Pancreas (tissue), 10 donors: ENCODE measurements around the gene RIPOR3. TPM values are rescaled to one million over a fixed set of nuclear protein-coding genes. Genes with fewer than 3 reads are reported as not detected.

ENCODE experiments used
- ATAC-seq, 4 donors: fragments of 200-7000 bp; cut with Tn5 transposase; one replicate each; pipeline versions ENCODE4 v1.8.0 to v1.9.1; 2020; ENCODE audit warnings: mild to moderate bottlenecking in 4 of 4, moderate library complexity in 4 of 4
- DNase-seq, 6 donors: peaks; one replicate each; pipeline ENCODE4 v3.0.0-alpha.2; 2020
- FAIRE-seq: peaks from 2 replicates; lab custom pipeline; 2012; peaks lifted over from hg19 to GRCh38; lab: Jason Lieb, UNC
- H3K27ac ChIP-seq, 4 donors: fragments of 200-600 bp; sonication (generic); 1 replicate in 3 of 4; 2 replicates in 1 of 4; pipeline versions ENCODE4 v1.5.0 to v1.8.0; 2020
- H3K27me3 ChIP-seq, 4 donors: fragments of 200-600 bp; one replicate each; pipeline ENCODE4 v1.8.0; 2021
- H3K36me3 ChIP-seq, 3 donors: fragments of 200-600 bp; sonication (generic) in 1 of 3; one replicate each; pipeline versions ENCODE4 v1.5.0 to v1.8.0; 2020 to 2021
- H3K4me1 ChIP-seq, 3 donors: fragments of 200-600 bp; one replicate each; pipeline ENCODE4 v1.8.0; 2021
- H3K4me3 ChIP-seq, 4 donors: fragments of 200-600 bp; sonication (generic) in 2 of 4; one replicate each; pipeline versions ENCODE4 v1.5.0 to v1.8.0; 2020 to 2021
- H3K9me3 ChIP-seq, 4 donors: fragments of 200-600 bp; one replicate each; pipeline ENCODE4 v1.8.0; 2021
- WGBS, 2 donors: extraction: QIAGEN DNeasy Blood & Tissue Kit; methylation state at CpG; one replicate each; pipeline ENCODE4 v1.1.7; 2013; 5-methylcytosine and 5-hydroxymethylcytosine counted together
- intact Hi-C, 3 donors: fragments of 100-400 bp; cut with DNase I; formaldehyde crosslinking; loops; one replicate each; pipeline versions ENCODE4 v1.11.1 to v1.14.2; 2022
- polyA plus RNA-seq, 2 donors: library from polyadenylated mRNA; stranded (reverse); fragments of 200-250 nt; gene quantifications; one replicate each; pipeline ENCODE4 v1.2.3, GENCODE V29; 2013
- total RNA-seq, 6 donors: library from RNA; stranded (reverse); fragmentation: NEBNext Ultra II Directional in 4 of 6; extraction: Animal tissue kit (Norgen Biotek cat#: 25700) in 4 of 6; gene quantifications; one replicate each; pipeline versions ENCODE4 v1.2.1 to v1.2.4, GENCODE V29; 2021 to 2023
- TF ChIP-seq, protein P1 (sequence below), 4 donors: fragments of 200-600 bp; sonication (generic) in 3 of 4; IDR thresholded peaks; one replicate each; pipeline versions ENCODE4 v1.5.0 to v1.8.0; 2021; ENCODE audit warnings: antibody characterized with exemption in 4 of 4
- donor health status: healthy with polysubstance abuse.
- donor health status: DM: no; HTN: no; CAD: no; lungs with moderate emphysema.
- donor health status: DM: no; HTN: no; CAD: no.
- donor health status: control.
- donor health status: control.
- donor health status: Bipolar disorder and iron deficiency.
- donor health status: DM: yes; HTN: yes; CAD: no.
- donor health status: DM: no; HTN: no; CAD: no.
- donor health status: DM: no; HTN: no; CAD: no.
- donor health status: DM: yes; HTN: yes; CAD: no.

RIPOR3 gene
- total and polyA plus RNA-seq, 8 donors, result 0.67 to 11.3 (median 2.1) TPM

DNA sequence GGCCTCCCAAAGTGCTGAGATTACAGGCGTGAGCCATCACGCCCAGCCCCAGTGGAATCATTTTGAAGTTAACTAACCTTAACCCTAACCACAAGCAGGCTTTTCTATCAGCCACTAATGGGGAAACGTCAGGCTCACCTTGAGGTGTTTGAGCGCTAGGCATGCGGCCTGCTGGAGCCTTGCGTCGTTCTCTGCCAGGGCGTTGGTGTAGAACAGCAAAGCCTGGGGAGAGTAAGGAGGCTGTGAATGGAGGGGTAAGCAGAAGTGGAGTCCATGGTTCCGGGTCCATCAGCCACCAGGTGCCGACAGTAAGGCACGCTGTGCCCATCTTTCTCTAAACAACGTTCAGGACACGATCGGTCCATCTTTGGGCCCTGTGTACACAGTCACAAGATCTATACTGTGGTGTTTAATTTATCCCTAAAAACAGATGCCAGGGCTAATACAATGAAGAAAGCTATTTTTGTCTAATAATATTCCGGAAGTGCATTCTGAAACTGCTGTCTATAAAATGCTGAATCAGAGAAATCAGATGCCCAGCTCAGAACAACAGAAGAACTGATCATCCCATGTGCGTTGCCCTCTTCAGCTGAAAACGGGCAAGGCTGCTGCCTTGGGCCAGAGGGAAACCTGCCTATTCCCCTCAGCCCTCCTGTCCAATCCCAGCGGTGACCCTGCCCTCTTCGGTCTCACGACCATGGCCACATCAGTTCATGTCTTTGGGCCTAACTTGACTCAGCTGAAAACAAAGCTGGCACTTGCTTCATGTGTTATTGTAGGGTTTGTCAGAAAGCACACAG, 101.6 kb downstream of the RIPOR3 start:
- DNase-seq (no peak), FAIRE-seq (no peak), ATAC-seq (no peak)
- no peak overlapping the region for H3K27ac ChIP-seq
- H3K9me3 ChIP-seq, result no peaks in the 10 kb centered on the region
- TF ChIP-seq, protein P1, sequence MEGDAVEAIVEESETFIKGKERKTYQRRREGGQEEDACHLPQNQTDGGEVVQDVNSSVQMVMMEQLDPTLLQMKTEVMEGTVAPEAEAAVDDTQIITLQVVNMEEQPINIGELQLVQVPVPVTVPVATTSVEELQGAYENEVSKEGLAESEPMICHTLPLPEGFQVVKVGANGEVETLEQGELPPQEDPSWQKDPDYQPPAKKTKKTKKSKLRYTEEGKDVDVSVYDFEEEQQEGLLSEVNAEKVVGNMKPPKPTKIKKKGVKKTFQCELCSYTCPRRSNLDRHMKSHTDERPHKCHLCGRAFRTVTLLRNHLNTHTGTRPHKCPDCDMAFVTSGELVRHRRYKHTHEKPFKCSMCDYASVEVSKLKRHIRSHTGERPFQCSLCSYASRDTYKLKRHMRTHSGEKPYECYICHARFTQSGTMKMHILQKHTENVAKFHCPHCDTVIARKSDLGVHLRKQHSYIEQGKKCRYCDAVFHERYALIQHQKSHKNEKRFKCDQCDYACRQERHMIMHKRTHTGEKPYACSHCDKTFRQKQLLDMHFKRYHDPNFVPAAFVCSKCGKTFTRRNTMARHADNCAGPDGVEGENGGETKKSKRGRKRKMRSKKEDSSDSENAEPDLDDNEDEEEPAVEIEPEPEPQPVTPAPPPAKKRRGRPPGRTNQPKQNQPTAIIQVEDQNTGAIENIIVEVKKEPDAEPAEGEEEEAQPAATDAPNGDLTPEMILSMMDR (IDR thresholded peaks at IDR 0.05), result no peak
- no peaks in the 10 kb centered on the region for H3K27me3 ChIP-seq
- intact Hi-C loops, result loop anchor here in 1 of 3 donors (5.0 kb wide), 1 partner anchor 402 kb away; no protein-coding TSS in a partner anchor
- peaks cover 0 to 5% (median 0%) of the 10 kb centered on the region in 3 donors for H3K4me1 ChIP-seq
- no peaks in the 10 kb centered on the region for H3K36me3 ChIP-seq
- H3K4me3 ChIP-seq, result no peak overlapping the region
- 91% methylated on average over 20 of the region's 20 CpGs for WGBS, 2 donors

DNA sequence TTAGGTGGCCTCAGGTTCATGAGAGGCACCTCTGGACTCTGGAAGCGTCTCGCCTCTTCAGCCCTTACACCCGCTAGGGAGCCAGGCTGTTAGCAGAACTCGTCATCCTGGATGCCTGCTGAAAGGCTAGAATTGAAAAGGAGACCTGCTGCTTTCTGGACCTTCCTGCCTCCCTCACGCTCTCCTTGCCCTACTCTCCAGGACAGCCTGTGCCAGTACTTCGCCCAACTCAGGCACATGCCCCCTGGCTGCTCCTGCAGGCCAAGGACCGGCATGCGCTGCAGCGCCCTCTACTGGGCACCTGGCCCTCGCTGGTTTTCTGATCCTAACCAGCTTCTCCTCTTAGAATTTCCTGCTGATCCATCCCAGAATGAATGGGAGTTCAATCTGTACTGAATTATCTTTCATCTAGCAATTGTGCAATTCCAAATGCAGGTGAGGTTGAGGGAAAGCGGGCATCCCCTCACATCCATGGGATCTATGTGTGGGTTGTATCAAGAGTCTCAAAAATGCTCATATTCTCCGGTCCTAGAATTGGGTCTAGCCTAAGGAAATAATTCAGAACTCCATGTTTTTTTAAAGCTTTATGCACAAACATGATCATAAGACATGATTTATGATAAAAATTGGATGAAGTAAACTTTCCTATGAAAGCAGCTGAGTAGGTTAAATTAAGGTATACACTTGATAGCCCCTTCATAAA, 103.2 kb downstream of the RIPOR3 start:
- Histone ChIP-seq H3K27me3 (no peaks in the 10 kb centered on the region), H3K9me3 (no peaks in the 10 kb centered on the region), H3K36me3 (no peaks in the 10 kb centered on the region), H3K27ac (no peak overlapping the region), H3K4me3 (no peak overlapping the region), H3K4me1 (peaks cover 0 to 5% (median 0%) of the 10 kb centered on the region in 3 donors)
- intact Hi-C loops, result loop anchor here in 1 of 3 donors (5.0 kb wide), 1 partner anchor 401 kb away; no protein-coding TSS in a partner anchor
- ATAC-seq, result peak; percentile 48 to 86 (median 60)
- FAIRE-seq, result no peak
- DNase-seq, result peak in 5 of 6 donors; percentile 38 to 92 (median 66)
- TF ChIP-seq, protein P1 (IDR thresholded peaks at IDR 0.05), result peak; percentile 66 to 77 (median 72)
- 69 to 71% methylated on average over 12 of the region's 12 CpGs for WGBS, 2 donors

DNA sequence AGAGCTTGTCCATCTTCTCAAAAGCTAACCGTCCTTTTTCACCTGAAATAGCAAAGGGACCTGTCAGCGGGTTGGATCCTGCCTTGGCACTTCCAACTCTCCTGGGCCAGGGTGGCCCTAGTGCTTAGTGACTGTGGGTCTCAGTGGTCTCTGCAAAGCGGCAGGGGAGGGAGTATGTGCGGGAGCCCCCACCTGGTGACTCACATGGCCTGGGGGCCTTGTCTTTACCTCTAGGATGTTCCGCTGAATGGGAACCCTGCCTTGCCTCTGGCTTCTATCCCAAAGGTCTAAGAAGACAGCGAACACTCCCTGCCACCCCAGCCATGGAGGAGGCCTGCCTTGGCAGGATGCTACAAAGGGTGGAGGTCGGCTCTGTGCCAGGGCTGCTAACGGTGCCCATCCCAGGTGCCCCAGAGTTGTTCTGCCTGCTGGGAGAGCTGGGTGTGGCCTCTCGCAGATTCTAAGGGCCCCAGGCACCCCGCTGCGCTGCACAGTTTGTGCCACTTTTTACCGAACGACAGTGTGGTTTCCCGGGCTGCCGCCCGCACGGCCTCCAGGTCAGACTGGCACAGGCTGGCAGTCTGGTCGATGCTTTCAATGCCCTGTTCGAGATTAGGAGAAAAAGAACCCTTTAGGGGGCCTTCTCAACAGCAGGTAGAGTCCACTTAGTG, 103.9 kb downstream of the RIPOR3 start:
- no peaks in the 10 kb centered on the region for H3K27me3 ChIP-seq
- FAIRE-seq (no peak), ATAC-seq (peak in 1 of 4 donors; percentile 5), DNase-seq (no peak)
- no peak overlapping the region for H3K4me3 ChIP-seq
- H3K4me1 ChIP-seq, result peaks cover 0 to 5% (median 0%) of the 10 kb centered on the region in 3 donors
- no peaks in the 10 kb centered on the region for H3K9me3 ChIP-seq
- no peak overlapping the region for H3K27ac ChIP-seq
- peaks cover 0 to 7% (median 0%) of the 10 kb centered on the region in 3 donors for H3K36me3 ChIP-seq
- TF ChIP-seq, protein P1 (IDR thresholded peaks at IDR 0.05), result no peak
- 91 to 94% methylated on average over 19 of the region's 19 CpGs for WGBS, 2 donors
- intact Hi-C loops, result loop anchor here in 1 of 3 donors (5.0 kb wide), 1 partner anchor 400 kb away; no protein-coding TSS in a partner anchor

DNA sequence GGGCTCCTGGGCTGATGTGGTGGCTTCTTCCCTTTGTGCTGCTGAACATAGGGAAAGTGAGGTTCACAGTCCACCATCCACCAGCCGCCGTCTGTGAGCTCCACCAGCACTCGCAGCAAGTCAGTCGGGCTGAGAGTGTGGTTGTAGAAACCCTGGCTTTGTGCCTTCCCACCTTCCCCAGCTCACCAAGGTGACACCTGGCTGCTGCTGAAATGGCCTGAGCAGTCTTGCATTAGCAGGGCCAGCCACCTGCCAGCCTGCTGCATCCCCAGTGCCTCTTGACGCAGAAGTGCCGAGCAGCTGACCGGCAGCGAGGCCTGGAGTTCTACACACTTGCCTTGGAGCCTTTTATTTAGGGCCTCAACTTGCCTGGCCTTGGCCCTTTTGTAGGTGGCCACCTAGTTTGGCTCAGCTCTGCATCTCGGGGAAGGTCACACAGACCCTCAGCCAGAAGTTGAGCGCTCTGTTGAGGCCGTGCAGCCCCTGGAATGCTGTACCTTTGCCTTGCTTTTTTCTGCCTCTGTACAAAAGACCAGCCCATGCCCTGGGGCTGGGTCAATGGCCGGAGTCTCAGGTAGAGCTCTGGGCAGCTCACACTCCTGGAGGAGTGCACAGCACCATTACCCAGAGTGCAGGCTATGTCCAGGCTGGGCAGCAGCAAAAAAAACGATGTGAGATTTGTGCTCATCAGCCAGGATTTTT, 104.7 kb downstream of the RIPOR3 start:
- no peak overlapping the region for H3K27ac ChIP-seq
- H3K27me3 ChIP-seq, result no peaks in the 10 kb centered on the region
- TF ChIP-seq, protein P1 (IDR thresholded peaks at IDR 0.05), result no peak
- no peak for DNase-seq
- H3K4me3 ChIP-seq, result no peak overlapping the region
- H3K36me3 ChIP-seq, result peaks cover 0 to 7% (median 5%) of the 10 kb centered on the region in 3 donors
- H3K4me1 ChIP-seq, result no peaks in the 10 kb centered on the region
- FAIRE-seq, result no peak
- WGBS, 2 donors, result 92 to 93% methylated on average over 13 of the region's 13 CpGs
- H3K9me3 ChIP-seq, result no peaks in the 10 kb centered on the region
- ATAC-seq, result peak in 2 of 4 donors; percentile 17 to 32
- intact Hi-C loops, result loop anchor here in 1 of 3 donors (5.0 kb wide), 1 partner anchor 399 kb away; no protein-coding TSS in a partner anchor
